Peyer's patch (tissue), 4 donors: ENCODE measurements around the gene PTPRM. TPM values are rescaled to one million over a fixed set of nuclear protein-coding genes. Genes with fewer than 3 reads are reported as not detected.

Experiments used
- DNase-seq, 3 donors: peaks; one replicate each; pipeline ENCODE4 v3.0.0-alpha.2; 2017 to 2019
- H3K27ac ChIP-seq, 4 donors: fragments of 200-600 bp; sonication (generic); one replicate each; pipeline ENCODE4 v1.5.1; 2016 to 2019
- H3K27me3 ChIP-seq, 2 donors: fragments of 200-600 bp; sonication (generic); one replicate each; pipeline ENCODE4 v1.5.1; 2019
- H3K36me3 ChIP-seq, 3 donors: fragments of 200-600 bp; sonication (generic); one replicate each; pipeline ENCODE4 v1.5.1; 2016 to 2019
- H3K4me1 ChIP-seq, 4 donors: fragments of 200-600 bp; sonication (generic); one replicate each; pipeline ENCODE4 v1.5.1; 2016 to 2019
- H3K4me3 ChIP-seq, 4 donors: fragments of 200-600 bp; sonication (generic); 1 replicate in 3 of 4; 2 replicates in 1 of 4; pipeline ENCODE4 v1.5.1; 2016 to 2019; ENCODE audit warnings: mild to moderate bottlenecking in 1 of 4
- H3K9me3 ChIP-seq, 4 donors: fragments of 200-600 bp; sonication (generic); one replicate each; pipeline ENCODE4 v1.5.1; 2016 to 2019; ENCODE audit warnings: mild to moderate bottlenecking in 1 of 4
- CTCF ChIP-seq, 6 experiments: fragments of 450-650 bp in 4 of 6; fragments of 200-600 bp in 2 of 6; sonication (generic) in 1 of 6; IDR thresholded peaks; one replicate each; pipeline ENCODE4 v1.5.1; 2017 to 2019; ENCODE audit warnings: antibody characterized with exemption in 6 of 6, mild to moderate bottlenecking in 3 of 6, moderate library complexity in 1 of 6
- POLR2A ChIP-seq, 2 donors: fragments of 450-650 bp; IDR thresholded peaks; one replicate each; pipeline ENCODE4 v1.5.1; 2017; ENCODE audit warnings: antibody characterized with exemption in 2 of 2, mild to moderate bottlenecking in 2 of 2, moderate library complexity in 2 of 2
- total RNA-seq, 4 donors: library from RNA; depleted of rRNA; stranded (reverse); fragments of >200 nt; gene quantifications; one replicate each; pipeline ENCODE4 v1.1.0, GENCODE V29; 2016

PTPRM gene
- total RNA-seq, 4 donors from 2014 or later, result 39.6 to 211 (median 80.3) TPM

GRCh38 chr18:8065773-8066172 is 498.7 kb downstream of the PTPRM start:
- Histone ChIP-seq H3K36me3 (no peaks in the 10 kb centered on the region), H3K4me1 (no peaks in the 10 kb centered on the region), H3K27ac (no peak overlapping the region), H3K27me3 (no peaks in the 10 kb centered on the region), H3K9me3 (no peaks in the 10 kb centered on the region), H3K4me3 (no peak overlapping the region)
- DNase-seq, result no peak
- no peak for TF ChIP-seq CTCF (IDR thresholded peaks at IDR 0.05)

DNA sequence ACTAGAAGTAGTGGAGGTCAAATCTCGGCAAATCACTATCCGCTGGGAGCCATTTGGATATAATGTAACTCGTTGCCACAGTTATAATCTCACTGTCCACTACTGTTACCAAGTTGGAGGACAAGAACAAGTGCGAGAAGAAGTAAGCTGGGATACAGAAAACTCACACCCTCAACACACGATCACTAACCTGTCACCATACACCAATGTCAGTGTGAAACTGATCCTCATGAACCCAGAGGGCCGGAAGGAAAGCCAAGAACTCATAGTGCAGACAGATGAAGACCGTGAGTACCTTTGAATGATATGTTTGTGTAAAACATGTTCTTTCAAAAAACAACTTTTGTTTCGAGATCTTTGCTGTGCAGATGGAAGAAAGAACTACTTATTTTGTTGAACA is 502.6 kb downstream of the PTPRM start:
- Histone ChIP-seq H3K4me1 (no peaks in the 10 kb centered on the region), H3K9me3 (no peaks in the 10 kb centered on the region), H3K36me3 (no peaks in the 10 kb centered on the region), H3K27me3 (no peaks in the 10 kb centered on the region), H3K4me3 (no peak overlapping the region), H3K27ac (no peak overlapping the region)
- DNase-seq, result no peak
- no peak for TF ChIP-seq CTCF (IDR thresholded peaks at IDR 0.05)
- no peak for TF ChIP-seq POLR2A (IDR thresholded peaks at IDR 0.05)

- no peaks in the 10 kb centered on the region for H3K9me3 ChIP-seq
- no peaks in the 10 kb centered on the region for H3K27me3 ChIP-seq
- no peak overlapping the region for H3K4me3 ChIP-seq
- H3K36me3 ChIP-seq, result no peaks in the 10 kb centered on the region
- no peaks in the 10 kb centered on the region for H3K4me1 ChIP-seq
- DNase-seq, result no peak
- no peak for TF ChIP-seq POLR2A (IDR thresholded peaks at IDR 0.05)
- TF ChIP-seq CTCF (IDR thresholded peaks at IDR 0.05), result no peak
- no peak overlapping the region for H3K27ac ChIP-seq
Measured at GRCh38 chr18:8073167-8073566, 506.1 kb downstream of the PTPRM start.

GRCh38 chr18:8080092-8080491 is 513.0 kb downstream of the PTPRM start:
- Histone ChIP-seq H3K4me3 (no peak overlapping the region), H3K27ac (no peak overlapping the region), H3K36me3 (no peaks in the 10 kb centered on the region), H3K4me1 (no peaks in the 10 kb centered on the region), H3K27me3 (no peaks in the 10 kb centered on the region), H3K9me3 (no peaks in the 10 kb centered on the region)
- no peak for DNase-seq
- TF ChIP-seq CTCF (IDR thresholded peaks at IDR 0.05) (no peak), POLR2A (IDR thresholded peaks at IDR 0.05) (no peak)

DNA sequence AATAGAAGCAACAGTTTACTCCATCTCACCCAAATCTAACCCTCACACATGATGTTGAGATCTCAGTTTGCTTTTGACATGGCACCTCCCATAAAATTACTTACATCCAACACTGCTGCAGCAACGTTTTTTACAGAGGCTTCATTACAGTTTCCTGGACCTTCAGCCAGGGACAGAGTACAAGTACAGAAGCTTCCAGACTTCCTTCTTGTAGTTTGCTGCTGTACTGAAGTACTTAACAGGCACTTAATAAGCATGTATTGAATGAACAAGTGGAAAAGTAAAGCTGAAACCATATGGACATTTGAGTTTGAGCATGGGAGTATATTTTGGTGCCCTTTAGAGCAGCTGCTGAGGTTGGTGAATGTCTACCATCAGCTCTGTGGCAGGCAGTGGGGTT is 514.2 kb downstream of the PTPRM start:
- no peak for TF ChIP-seq CTCF (IDR thresholded peaks at IDR 0.05)
- TF ChIP-seq POLR2A (IDR thresholded peaks at IDR 0.05), result no peak
- Histone ChIP-seq H3K27me3 (no peaks in the 10 kb centered on the region), H3K4me3 (no peak overlapping the region), H3K36me3 (no peaks in the 10 kb centered on the region), H3K27ac (no peak overlapping the region), H3K9me3 (no peaks in the 10 kb centered on the region), H3K4me1 (no peaks in the 10 kb centered on the region)
- no peak for DNase-seq

DNA sequence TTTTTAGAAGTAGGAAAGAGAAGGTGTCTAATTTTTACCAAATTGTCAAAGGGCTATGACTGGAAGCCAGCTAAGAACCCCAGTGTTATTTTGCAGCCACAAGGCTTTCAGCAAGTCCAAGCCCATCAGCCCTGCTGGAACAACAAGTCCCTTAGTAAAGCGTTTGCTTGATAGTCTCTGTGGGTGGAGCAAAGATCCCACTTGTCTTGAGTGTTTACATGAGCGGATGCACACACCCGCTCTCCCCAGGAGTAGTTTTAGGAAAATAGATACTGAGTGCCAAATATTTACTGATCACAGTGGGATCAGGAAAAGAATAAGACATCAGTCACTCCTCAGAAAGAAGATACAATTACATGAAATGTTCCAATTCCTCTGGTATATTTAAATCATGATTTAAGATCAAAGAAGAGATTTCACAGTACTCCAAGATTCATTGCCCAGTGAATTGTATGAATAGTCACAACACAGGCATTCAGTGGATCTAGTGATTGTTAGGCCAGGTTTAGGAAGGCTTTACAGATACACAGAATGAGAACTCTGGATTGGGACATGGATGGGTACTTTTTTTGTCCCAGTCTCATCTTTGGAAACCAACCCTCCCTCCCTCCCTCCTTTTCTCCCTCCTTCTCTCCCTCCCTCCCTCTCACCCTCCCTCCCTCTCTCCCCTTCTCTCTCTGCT is 514.9 kb downstream of the PTPRM start:
- TF ChIP-seq CTCF (IDR thresholded peaks at IDR 0.05) (no peak), POLR2A (IDR thresholded peaks at IDR 0.05) (no peak)
- Histone ChIP-seq H3K9me3 (no peaks in the 10 kb centered on the region), H3K4me1 (no peaks in the 10 kb centered on the region), H3K36me3 (no peaks in the 10 kb centered on the region), H3K4me3 (no peak overlapping the region), H3K27ac (no peak overlapping the region), H3K27me3 (no peaks in the 10 kb centered on the region)
- no peak for DNase-seq
